GM18873 (cell line): Measurements from ENCODE around the gene OR10R2.
"Not testable (repeated sequence)": the region's sequence is repeated elsewhere in the genome, so short reads cannot be mapped to it uniquely, and the experiment has no call there.

Experiments used
- ATAC-seq: cut with Tn5 transposase; IDR thresholded peaks from one replicate; pipeline ENCODE4 v1.9.1; 2021; ENCODE audit warnings: mild to moderate bottlenecking, moderate library complexity, moderate number of reproducible peaks; ENCODE audit not compliant: unreplicated experiment, low FRiP score

OR10R2 gene, protein sequence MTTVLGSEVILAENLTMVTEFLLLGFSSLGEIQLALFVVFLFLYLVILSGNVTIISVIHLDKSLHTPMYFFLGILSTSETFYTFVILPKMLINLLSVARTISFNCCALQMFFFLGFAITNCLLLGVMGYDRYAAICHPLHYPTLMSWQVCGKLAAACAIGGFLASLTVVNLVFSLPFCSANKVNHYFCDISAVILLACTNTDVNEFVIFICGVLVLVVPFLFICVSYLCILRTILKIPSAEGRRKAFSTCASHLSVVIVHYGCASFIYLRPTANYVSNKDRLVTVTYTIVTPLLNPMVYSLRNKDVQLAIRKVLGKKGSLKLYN

DNA sequence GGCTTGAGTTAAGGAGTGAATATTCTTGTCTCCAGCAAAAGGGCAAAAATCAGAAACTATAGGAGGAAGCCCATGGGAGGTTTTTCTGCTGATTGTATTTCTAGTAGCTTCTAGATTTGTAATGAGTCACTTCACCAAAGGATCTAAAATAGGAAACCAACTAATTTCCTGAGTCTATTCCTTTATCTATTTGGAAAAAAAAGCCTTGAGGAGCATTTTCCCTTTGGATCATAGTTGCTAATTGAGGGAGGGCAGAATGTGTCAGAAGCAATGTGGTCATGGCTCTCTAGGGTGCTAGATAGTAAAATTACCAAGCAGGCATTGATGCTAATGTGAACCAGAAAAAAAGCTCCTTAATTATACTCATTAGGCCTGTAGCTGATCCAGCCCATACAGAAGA, at the start of gene OR10R2:
Gene OR10R2, plus strand, starts transcription at position 301 of the 400 bp plus-strand sequence. CDS start 106 bp downstream, outside the sequence.
- ATAC-seq = no peak

DNA sequence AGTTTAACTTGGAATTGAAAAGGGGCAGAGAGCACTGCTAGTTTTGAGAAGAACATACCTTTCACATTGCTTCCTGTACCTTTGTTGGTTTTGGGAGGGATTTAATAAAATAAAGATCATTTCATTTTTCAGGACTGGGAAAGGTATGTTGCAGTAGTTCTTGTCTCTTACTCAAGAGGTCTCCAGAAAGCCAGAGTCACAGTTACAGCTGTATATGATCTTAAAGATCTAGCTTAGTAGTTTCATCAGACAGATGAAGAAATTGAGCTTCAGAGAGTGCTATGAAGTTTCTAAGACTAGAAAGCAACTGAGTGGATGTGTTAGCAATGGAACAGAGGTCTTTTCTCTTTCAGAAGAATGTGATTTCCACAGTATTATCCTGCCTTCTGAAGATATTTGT, 47.0 kb upstream of the OR10R2 start:
- ATAC-seq = no peak

DNA sequence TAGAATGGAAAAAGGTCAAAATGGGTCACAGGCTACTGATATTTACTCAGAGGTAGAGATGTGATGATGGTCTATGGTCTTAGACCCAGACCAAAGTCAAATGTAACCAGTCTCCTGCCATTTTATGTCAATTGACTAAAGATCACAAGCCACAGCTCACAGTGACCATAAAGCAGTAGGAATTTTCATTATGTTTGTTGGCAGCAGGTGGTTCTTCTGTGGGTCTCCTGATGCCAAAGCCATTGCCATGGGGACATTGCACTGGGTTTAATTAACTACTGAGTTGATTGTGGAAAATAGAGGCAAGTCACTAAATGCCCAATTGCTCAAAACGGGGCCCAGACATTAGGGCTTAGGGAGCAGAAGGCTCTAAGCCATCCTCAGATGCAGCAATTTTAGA, 45.9 kb upstream of the OR10R2 start, which contains the start of gene OR10K2:
Gene OR10K2, minus strand, starts transcription at position 101 of the 400 bp plus-strand sequence. CDS start 5,371 bp downstream, outside the sequence.
- ATAC-seq = no peak

DNA sequence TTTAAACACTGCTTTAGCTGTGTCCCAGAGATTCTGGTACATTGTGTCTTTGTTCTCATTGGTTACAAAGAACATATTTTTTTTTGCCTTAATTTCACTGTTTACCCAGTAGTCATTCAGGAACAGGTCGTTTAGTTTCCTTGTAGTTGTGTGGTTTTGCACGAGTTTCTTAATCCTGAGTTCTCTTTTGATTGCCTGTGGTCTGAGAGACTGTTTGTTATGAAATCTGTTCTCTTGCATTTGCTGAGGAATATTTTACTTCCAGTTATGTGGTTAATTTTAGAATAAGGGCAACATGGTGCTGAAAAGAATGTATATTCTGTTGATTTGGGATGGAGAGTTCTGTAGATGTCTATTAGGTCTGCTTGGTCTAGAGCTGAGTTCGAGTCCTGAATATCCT, 41.9 kb upstream of the OR10R2 start:
- ATAC-seq = not testable (repeated sequence)

DNA sequence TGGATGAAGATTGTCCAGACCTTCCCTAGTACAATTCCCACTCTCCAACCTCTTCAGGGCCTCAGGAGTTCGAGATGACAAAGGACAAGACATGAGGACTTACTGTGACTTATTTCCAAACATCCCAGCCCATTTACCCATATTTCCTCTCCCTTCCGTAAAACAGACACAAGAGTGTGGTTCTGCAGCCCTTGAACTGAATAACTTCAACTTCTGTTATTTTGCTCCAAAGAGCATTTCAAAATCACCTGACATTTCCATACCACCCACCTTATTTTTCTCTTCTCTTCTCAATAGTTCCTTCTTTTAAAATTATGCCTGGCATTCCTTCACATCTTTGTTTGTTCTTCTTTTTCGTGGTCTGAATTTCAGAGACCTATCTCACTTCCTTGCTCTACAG, 37.3 kb upstream of the OR10R2 start:
- ATAC-seq = no peak

DNA sequence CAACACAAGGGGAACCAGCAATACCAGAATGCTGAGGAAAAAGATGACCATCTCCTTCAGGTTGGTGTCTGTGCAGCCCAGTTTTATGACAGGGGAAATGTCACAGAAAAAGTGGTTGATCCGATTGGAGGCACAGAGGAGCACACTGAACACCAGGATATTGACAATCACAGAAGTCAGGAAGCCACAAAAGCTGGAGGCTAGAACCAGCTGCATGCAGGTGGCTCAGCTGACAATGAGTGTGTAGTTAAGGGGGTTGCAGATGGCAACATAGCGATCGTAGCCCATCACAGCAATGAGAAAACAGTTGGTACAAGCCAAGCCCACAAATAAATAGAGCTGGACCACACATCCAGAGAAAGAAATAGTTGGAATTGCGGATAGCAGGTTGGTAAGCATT, 26.6 kb upstream of the OR10R2 start:
- no peak for ATAC-seq

DNA sequence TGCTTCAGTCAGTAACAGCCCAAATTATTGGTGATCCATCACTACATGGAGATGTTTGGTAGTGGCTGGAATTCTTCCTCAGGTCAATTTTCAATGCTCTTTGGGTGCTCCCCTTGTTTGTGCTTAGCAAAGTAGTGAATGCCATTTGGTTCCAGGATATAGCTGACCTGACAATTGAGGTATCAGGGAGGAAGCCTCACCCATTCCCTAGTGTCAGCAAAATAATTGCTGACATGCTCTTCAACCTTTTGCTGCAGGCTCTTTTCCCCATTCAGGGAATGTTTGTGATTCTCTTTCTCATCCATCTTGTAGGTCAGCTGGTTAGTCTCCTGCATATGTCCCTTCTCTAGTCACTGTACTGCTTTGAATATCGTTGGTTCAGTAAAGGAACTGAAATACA, 17.5 kb upstream of the OR10R2 start:
- no peak for ATAC-seq

DNA sequence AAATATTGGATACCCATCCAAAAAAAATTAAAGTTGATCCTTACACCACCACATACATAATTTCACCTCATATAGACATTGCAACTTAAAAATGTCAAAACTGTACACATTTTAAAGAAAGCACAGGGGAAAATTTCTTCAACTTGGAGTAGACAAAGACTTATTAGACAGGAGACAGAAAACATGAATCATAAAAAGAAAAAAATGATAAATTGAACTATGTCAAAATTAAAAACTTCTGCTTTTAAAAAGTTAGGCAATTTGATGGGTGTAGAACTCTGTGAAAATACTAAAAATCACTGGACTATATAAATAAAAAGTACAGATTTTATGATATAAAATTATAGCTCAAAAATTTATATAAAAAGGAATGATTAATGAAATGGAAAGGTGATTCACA, 14.8 kb upstream of the OR10R2 start:
- ATAC-seq = no peak

DNA sequence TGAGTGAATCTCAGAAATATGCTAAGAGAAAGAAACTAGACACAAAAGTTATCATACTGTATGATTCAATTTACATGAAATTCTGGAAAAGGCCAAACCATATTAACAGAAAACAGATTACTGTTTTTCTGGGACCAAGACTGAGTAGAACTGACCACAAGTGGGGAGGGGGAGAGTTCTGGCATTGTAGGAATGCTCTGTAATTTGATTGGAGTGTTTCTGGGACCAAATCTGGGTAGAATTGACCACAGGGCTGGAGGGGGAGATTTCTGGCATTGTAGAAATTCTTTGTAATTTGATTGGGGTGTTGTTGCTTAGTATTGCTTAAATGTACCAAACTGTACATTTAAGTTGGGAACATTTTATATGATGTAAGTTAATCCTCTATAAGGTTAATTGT, 13.8 kb upstream of the OR10R2 start:
- ATAC-seq = no peak

DNA sequence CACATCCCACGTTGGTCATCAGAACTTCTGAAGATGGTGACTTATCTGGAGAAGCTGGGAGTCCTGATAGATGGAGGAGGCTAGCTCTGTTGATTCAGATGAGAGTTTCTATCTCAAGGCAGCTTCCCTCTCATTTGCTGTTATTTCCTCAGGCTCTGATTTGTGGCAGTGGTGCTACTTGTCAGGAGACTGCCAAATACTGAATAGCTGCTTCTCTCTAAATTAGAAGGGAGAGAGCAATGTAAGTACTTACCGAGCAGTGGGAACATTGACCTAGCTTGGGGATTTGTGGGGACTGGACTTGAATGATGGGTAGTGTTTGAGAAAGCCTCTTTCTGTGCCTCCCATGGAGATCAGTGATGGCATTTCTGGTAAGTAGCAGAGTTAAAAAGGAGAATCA, 10.5 kb upstream of the OR10R2 start, which contains the start of gene OR10K1:
Gene OR10K1, plus strand, starts transcription at position 301 of the 400 bp plus-strand sequence. CDS start 3,728 bp downstream, outside the sequence.
- no peak for ATAC-seq

DNA sequence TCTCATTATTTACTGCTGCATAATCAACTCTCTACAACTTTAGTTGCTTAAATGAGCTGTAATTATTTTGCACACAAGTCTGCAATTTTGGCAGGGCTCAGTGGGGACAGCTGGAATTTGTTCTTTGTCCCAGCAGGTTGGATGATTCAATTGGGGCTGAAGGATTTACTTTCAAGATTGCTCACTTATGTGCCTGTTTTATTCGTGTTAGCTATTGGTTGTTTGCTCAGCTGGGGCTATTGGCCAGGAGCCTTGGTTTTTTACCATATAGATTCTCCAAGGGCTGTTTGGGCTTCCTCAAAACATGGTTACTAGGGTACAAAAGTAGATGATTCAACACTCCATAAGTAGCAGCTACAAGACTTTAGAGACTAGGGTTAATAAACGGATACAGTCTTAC, 13.4 kb downstream of the OR10R2 start:
- no peak for ATAC-seq

DNA sequence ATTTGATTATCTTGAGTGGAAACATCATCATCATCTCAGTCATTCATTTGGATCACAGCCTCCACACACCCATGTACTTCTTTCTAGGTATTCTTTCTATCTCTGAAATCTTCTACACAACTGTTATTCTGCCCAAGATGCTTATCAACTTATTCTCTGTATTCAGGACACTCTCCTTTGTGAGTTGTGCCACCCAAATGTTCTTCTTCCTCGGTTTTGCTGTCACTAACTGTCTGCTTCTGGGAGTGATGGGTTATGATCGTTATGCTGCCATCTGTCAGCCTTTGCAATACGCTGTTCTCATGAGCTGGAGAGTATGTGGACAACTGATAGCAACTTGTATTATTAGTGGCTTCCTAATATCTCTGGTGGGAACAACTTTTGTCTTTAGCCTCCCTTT, 19.3 kb downstream of the OR10R2 start:
- no peak for ATAC-seq

DNA sequence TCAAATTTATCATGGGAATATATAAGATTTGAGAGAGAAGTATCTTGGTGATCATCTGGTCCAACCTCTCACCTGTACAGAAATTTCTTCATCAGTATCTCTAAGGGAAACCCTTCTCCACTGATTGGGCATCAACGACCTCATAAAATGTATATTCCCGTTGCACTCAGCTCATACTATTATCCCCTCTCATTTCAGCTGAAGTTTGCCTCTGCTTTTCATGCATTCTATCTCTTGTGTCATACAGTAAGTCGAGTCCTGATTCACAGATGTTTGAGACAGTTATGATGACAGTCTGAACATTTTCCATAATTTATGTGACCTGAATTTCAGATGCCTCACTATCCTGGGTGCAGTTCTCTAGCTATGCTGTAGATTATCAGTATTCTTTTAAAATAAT, 21.0 kb downstream of the OR10R2 start:
- no peak for ATAC-seq

DNA sequence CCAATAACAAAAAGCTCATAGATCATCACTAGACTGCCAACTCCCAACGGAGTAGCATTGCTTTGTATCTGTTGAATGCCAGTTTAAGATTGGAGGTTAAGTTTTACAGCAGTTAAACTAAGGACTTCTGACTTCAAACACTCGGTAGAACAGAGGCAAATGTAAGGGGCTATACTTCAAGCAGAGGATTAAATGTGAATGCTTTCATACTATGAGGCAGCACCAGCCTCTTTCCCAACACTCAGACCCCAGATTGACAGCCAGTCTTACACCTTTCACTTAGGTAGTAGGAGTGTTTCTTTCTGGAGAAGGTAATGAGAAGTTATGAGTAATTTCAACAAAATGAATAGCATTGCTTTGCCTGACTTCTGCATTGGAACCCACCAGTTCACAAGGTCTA, 22.8 kb downstream of the OR10R2 start:
- no peak for ATAC-seq

DNA sequence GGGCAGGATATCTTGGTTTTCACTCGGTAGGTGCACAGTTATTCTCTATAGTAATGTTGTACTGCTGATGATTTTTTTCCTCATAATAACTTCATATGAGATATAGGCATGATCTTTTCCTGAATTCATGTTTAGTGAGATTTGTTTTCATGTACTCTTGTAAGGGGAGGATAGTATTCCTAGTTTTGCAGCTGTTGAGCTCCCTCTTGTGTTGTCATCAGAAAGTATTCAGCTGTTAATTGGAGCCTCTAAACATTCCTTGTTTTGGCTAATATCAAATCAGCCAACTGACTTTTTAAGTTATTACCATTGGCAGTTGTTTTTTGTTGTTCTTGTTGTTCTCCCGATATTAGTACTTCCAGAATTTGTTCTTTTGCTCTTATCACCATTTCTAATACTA, 24.4 kb downstream of the OR10R2 start:
- ATAC-seq = no peak

DNA sequence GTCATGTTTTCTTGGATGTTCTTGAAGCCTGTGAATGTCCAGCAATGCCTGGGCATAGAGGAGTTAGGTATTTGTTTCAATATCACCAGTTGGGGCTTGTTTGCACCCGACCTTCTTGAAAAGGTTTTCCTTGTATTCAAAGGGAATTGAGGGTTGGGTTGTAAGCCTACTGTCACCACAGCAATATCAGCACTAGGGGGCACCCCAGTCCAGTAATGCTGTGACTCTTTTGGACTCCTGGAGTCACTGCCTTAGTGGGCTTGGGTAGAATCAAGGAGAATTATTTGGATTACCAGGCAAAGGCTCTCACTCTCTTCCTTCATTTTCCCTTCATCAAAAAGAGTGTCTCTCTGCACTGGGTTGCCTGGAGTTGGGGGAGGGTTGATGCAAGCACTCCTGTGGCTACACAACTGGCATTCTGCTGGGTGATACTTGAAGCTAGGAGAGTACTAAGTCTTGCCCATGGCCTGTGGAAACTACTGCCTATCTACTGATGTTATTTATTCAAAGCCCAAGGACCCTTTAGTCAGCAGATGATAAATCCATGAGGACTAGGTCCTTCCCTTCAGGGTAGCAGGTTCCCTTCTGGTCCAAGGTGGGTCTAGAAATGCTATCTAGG, 34.5 kb downstream of the OR10R2 start:
- no peak for ATAC-seq

DNA sequence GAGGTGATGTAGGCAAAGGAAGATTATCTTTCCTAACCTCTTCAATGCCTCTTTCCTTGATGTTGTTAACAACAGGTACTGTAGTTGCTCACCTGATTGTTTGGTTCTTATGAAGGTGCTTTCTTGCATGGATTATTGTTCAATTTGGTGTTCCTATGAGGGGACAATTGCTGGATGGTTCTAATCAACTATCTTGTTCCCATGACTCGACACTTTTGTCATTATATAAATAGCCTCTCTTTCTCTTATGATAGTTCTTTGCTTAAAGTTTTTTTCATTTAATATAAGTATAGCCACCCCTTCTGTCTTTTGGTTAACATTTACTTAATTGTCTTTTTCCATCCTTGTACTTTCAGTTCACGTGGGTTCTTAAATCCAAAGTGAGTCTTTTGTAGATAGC, 35.5 kb downstream of the OR10R2 start:
- no peak for ATAC-seq

DNA sequence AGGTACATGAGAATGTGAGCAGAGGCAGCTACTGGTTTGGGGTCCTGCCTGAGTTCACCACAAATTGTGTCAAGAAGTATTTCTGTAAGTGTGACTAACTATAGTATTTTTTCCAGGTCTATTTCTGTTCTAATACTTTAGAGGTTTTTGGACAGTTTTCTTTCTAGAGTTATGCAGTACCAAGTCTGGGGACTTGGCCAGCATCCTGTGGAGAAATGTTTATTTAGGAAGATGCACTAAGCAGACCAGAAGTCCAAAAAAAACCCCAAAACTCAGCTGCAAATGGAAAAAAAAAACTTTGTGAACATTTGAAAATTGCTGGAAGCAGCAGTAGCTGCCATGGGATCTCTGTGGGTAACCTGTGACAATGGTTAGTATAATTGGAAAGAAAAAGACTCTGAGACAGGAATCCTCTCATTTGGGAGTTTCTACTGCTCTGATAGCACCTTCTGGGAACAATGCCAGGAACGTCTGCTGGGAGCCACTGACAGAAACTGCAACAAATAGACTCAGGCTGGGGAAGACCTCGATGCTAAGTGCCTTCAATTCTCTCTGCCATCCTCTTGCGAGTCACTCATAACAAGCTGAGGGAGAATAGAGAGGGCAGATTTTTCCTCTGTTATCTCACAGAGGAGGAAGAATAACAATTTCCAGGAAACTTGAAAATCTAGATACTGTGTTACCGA, 37.6 kb downstream of the OR10R2 start:
- no peak for ATAC-seq

DNA sequence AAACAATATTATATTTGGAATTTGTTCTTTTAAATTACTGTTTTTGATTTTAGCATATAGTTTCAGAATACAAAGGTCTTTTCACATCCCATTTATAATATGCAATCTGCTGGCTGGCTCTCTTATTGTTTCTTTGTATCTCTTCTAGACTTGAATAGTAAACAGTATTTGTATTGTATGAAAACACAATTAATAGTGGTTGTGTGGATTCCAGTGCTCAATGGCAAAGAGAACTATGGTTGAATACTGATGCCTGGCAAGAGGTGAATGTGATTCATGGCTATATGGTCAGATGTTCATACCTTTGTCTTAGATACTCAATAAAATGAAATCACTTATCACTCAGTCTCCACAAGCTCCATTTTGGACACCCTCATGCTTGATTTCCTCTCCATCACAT, 44.9 kb downstream of the OR10R2 start:
- ATAC-seq = no peak

DNA sequence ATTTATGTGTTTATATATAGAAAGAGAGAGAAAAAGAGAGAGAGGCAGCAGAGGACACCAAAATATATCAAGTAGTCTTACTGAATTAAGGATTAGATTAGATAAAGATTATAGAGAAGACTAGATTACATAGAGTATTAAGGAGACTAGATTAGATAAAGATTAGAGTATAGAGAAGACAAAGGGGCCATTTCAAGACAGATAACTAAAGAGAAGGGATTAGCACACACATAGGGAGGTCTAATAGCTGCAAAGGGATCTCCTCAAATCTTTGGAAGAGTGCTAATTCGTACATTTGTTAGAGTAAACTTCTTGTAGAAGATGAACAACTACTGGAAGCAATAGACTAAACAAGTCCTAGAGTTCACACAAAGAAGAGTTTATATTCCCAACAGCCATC, 48.0 kb downstream of the OR10R2 start:
- no peak for ATAC-seq

DNA sequence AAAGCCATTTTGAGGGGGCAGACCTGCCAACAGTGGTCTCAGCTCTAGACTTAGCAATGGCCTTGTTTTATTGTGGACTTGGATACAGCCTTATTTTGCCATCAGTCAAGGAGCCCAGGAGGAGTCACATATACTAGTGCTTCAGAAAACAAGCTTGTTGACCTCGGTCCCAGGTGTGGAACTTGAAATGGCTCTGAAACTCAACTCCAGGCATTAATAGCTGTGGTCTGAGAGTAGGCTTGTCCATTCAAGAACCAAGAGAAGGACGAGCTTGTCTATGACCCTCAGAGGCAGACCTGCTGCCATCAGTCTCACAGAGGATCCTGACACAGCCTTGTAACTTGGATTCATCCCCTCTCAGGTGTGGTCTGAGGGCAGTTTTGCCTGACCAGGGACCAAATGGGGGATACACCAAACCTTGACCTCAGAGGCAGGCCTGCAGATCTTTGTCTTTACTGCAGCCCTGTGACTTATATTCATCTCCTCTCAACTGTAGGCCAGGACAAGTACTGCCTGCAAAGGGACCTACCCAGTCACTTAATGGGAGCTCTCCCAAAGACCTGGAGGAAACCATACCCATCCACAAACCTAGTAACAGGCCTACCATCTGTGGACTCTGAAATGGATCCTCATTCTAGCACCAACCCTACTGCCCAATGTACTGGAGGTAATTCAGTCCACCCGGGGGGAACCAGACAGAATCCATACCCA, 49.1 kb downstream of the OR10R2 start:
- ATAC-seq = no peak
